A673 (cell line): ENCODE data around the gene GMCL2. TPM values are rescaled to one million over a fixed set of nuclear protein-coding genes. Genes with fewer than 3 reads are reported as not detected.

Experiments
- BruUV-seq: library from RNA; stranded (reverse); fragments of 400-500 nt; replicated peaks from 2 replicates; lab custom pipeline; 2021; lab: Mats Ljungman, UMichigan
- CTCF ChIA-PET: fragments of 300-600 bp; sonication (Branson Sonifier 250); formaldehyde crosslinking; loops from one replicate; lab custom pipeline; 2022; ENCODE audit warnings: antibody characterized with exemption; lab: Charles Lee
- POLR2A ChIA-PET: fragments of 300-600 bp; sonication (Branson Sonifier 250); formaldehyde crosslinking; loops from one replicate; lab custom pipeline; 2022; ENCODE audit warnings: antibody characterized with exemption; ENCODE audit not compliant: low non-redundant PET; lab: Charles Lee
- DNase-seq: peaks from one replicate; pipeline ENCODE4 v3.0.0-alpha.2; 2015; ENCODE audit warnings: low spot score
- H3K27ac ChIP-seq: fragments of 200-600 bp; sonication (generic); 2 replicates; pipeline ENCODE4 v1.5.1; 2016; ENCODE audit warnings: mixed run types, low read depth, mild to moderate bottlenecking, mixed read lengths, antibody characterized with exemption, low read length; ENCODE audit not compliant: poor library complexity, severe bottlenecking
- H3K27me3 ChIP-seq: fragments of 200-600 bp; sonication (generic); replicated peaks from 2 replicates; pipeline ENCODE4 v1.6.1; 2017; ENCODE audit warnings: mixed run types, low read depth, mild to moderate bottlenecking, mixed read lengths, antibody characterized with exemption, low read length; ENCODE audit not compliant: insufficient read depth, poor library complexity
- H3K36me3 ChIP-seq: fragments of 200-600 bp; sonication (generic); 2 replicates; pipeline ENCODE4 v1.6.1; 2016; ENCODE audit warnings: mixed run types, mild to moderate bottlenecking, mixed read lengths, antibody characterized with exemption, low read length; ENCODE audit not compliant: insufficient read depth, poor library complexity, severe bottlenecking
- H3K4me1 ChIP-seq: fragments of 200-600 bp; sonication (generic); 2 replicates; pipeline ENCODE4 v1.6.1; 2017; ENCODE audit warnings: mixed run types, mild to moderate bottlenecking, mixed read lengths, antibody characterized with exemption, low read length; ENCODE audit not compliant: insufficient read depth, poor library complexity, severe bottlenecking
- H3K4me3 ChIP-seq: fragments of 200-600 bp; sonication (generic); 2 replicates; pipeline ENCODE4 v1.5.1; 2016; ENCODE audit warnings: low read depth, mixed run types, mild to moderate bottlenecking, mixed read lengths, low read length; ENCODE audit not compliant: poor library complexity, severe bottlenecking
- H3K9me3 ChIP-seq: fragments of 200-600 bp; sonication (generic); 2 replicates; pipeline ENCODE4 v1.6.1; 2016; ENCODE audit warnings: mixed run types, low read depth, mild to moderate bottlenecking, mixed read lengths, antibody characterized with exemption, low read length; ENCODE audit not compliant: poor library complexity, severe bottlenecking
- CTCF ChIP-seq: fragments of 300-800, 200-600 bp; sonication (generic); conservative IDR thresholded peaks from 2 replicates; pipeline ENCODE4 v1.5.1; 2017; ENCODE audit warnings: low read depth, mild to moderate bottlenecking, antibody characterized with exemption, low read length, moderate library complexity, mixed read lengths
- EZH2 ChIP-seq: fragments of 200-600 bp; sonication (generic); IDR thresholded peaks from 2 replicates; pipeline ENCODE4 v1.6.1; 2017; ENCODE audit warnings: borderline replicate concordance, low read depth, mild to moderate bottlenecking, mixed read lengths, antibody characterized with exemption, low read length; ENCODE audit not compliant: poor library complexity, severe bottlenecking
- intact Hi-C: fragments of 100-400 bp; cut with micrococcal nuclease; formaldehyde crosslinking; loops from one replicate; pipeline ENCODE4 v1.10.0; 2022; ENCODE audit not compliant: unreplicated experiment
- total RNA-seq: library from RNA; stranded (reverse); gene quantifications from 2 replicates; pipeline ENCODE4 v1.2.3, GENCODE V29; 2021

Gene GMCL2
- total RNA-seq, 1 experiment from 2014 or later = not detected

GRCh38 chr5:178194026-178194425 is 6.9 kb upstream of the GMCL2 start:
- ChIA-PET CTCF (no interaction called here), POLR2A (no interaction called here)
- TF ChIP-seq CTCF (no peak), EZH2 (no peak)
- Histone ChIP-seq H3K27ac (no peak overlapping the region), H3K27me3 (no peaks in the 10 kb centered on the region), H3K9me3 (no peaks in the 10 kb centered on the region), H3K4me1 (no peaks in the 10 kb centered on the region), H3K36me3 (no peaks in the 10 kb centered on the region), H3K4me3 (no peak overlapping the region)
- DNase-seq = no peak
- intact Hi-C loops = no loop called here
- no TSS peak for BruUV-seq

- DNase-seq = no peak
- intact Hi-C loops = no loop called here
- Histone ChIP-seq H3K4me1 (no peaks in the 10 kb centered on the region), H3K27ac (no peak overlapping the region), H3K9me3 (no peaks in the 10 kb centered on the region), H3K36me3 (no peaks in the 10 kb centered on the region), H3K27me3 (no peaks in the 10 kb centered on the region), H3K4me3 (no peak overlapping the region)
- CTCF ChIA-PET = interaction anchor here (0.6 kb wide), 1 partner anchor 24 kb away, joined by 6 read pairs; no protein-coding TSS in a partner anchor
- no peak for TF ChIP-seq EZH2
- no peak for TF ChIP-seq CTCF
- POLR2A ChIA-PET = no interaction called here
- BruUV-seq = no TSS peak
These were observed 6.2 kb upstream of the GMCL2 start for GRCh38 chr5:178193251-178193809.

- no peaks in the 10 kb centered on the region for H3K4me1 ChIP-seq
- POLR2A ChIA-PET = no interaction called here
- H3K36me3 ChIP-seq = no peaks in the 10 kb centered on the region
- TF ChIP-seq CTCF (no peak), EZH2 (no peak)
- intact Hi-C loops = no loop called here
- no peak for DNase-seq
- H3K27ac ChIP-seq = no peak overlapping the region
- no peaks in the 10 kb centered on the region for H3K27me3 ChIP-seq
- CTCF ChIA-PET = interaction anchor here (0.6 kb wide), 1 partner anchor 25 kb away, joined by 6 read pairs; no protein-coding TSS in a partner anchor
- no peaks in the 10 kb centered on the region for H3K9me3 ChIP-seq
- H3K4me3 ChIP-seq = no peak overlapping the region
- BruUV-seq = no TSS peak
These were observed 5.6 kb upstream of the GMCL2 start for GRCh38 chr5:178192787-178193186.
